B cell (primary cell): ENCODE results near the gene GPR146. TPM values are rescaled to one million over a fixed set of nuclear protein-coding genes. Genes with fewer than 3 reads are reported as not detected.

Source experiments
- ATAC-seq: fragments of 200-7000 bp; cut with Tn5 transposase; one replicate; pipeline ENCODE4 v1.10.0; 2021; ENCODE audit warnings: low read depth, mild to moderate bottlenecking, moderate number of reproducible peaks, moderate library complexity
- CTCF ChIA-PET: fragments of 350-600 bp; sonication (Branson Sonifier 250); formaldehyde crosslinking; loops from one replicate; lab custom pipeline; 2021; ENCODE audit warnings: antibody characterized with exemption, inconsistent platforms; lab: Charles Lee
- POLR2A ChIA-PET: fragments of 350-600 bp; sonication (Branson Sonifier 250); formaldehyde crosslinking; loops from one replicate; lab custom pipeline; 2021; ENCODE audit warnings: antibody characterized with exemption; lab: Charles Lee
- DNase-seq: peaks from one replicate; pipeline ENCODE4 v3.0.0; 2013
- H2AFZ ChIP-seq: 2 replicates; pipeline ENCODE4 v1.6.1; 2012; ENCODE audit warnings: mild to moderate bottlenecking, low read depth, low read length; ENCODE audit not compliant: insufficient read depth, poor library complexity, severe bottlenecking
- H3K27ac ChIP-seq, 2 donors: 1 replicate in 1 of 2; 2 replicates in 1 of 2; pipeline ENCODE4 v1.5.1; 2012 to 2013; ENCODE audit warnings: low read length in 2 of 2, mild to moderate bottlenecking in 2 of 2, moderate library complexity in 1 of 2
- H3K27me3 ChIP-seq, 4 experiments: fragments of 200-600 bp in 1 of 4; sonication (generic) in 1 of 4; replicated peaks in 1 of 4; 1 replicate in 2 of 4; 2 replicates in 2 of 4; pipeline versions ENCODE4 v1.6.1 to v1.7.0; 2013 to 2016; ENCODE audit warnings: low read length in 3 of 4, mild to moderate bottlenecking in 2 of 4, mixed read lengths in 1 of 4, moderate library complexity in 1 of 4; ENCODE audit not compliant: insufficient read depth in 4 of 4, control insufficient read depth in 3 of 4; ENCODE audit errors: control extremely low read depth in 1 of 4
- H3K36me3 ChIP-seq, 2 experiments: replicated peaks in 1 of 2; 1 replicate in 1 of 2; 2 replicates in 1 of 2; pipeline versions ENCODE4 v1.6.1 to v1.7.1; 2013; ENCODE audit warnings: low read length in 1 of 2; ENCODE audit not compliant: insufficient read depth in 2 of 2, control insufficient read depth in 1 of 2; ENCODE audit errors: control extremely low read depth in 1 of 2, extremely low read depth in 1 of 2
- H3K4me1 ChIP-seq, 2 donors: fragments of 200-600 bp in 1 of 2; sonication (generic) in 1 of 2; 1 replicate in 1 of 2; 2 replicates in 1 of 2; pipeline versions ENCODE4 v1.5.1 to v1.6.1; 2013 to 2017; ENCODE audit warnings: low read length in 2 of 2; ENCODE audit not compliant: control insufficient read depth in 2 of 2, insufficient read depth in 2 of 2
- H3K4me2 ChIP-seq: replicated peaks from 2 replicates; pipeline ENCODE3; 2012; ENCODE audit warnings: mild to moderate bottlenecking, low read depth, low read length; ENCODE audit not compliant: poor library complexity, severe bottlenecking
- H3K4me3 ChIP-seq, 5 experiments: fragments of 200-600 bp in 1 of 5; sonication (generic) in 1 of 5; 1 replicate in 3 of 5; 2 replicates in 2 of 5; pipeline versions ENCODE4 v1.5.1 to v1.7.0; 2011 to 2016; ENCODE audit warnings: low read length in 4 of 5, mild to moderate bottlenecking in 4 of 5, low read depth in 2 of 5, control low read depth in 1 of 5, moderate library complexity in 1 of 5; ENCODE audit not compliant: insufficient read depth in 1 of 5; ENCODE audit errors: control extremely low read depth in 1 of 5, extremely low read depth in 1 of 5
- H3K79me2 ChIP-seq: fragments of 200-600 bp; sonication (generic); one replicate; pipeline ENCODE4 v1.6.0; 2016; ENCODE audit warnings: low read length; ENCODE audit not compliant: control insufficient read depth, insufficient read depth
- H3K9ac ChIP-seq: fragments of 200-600 bp; sonication (generic); 2 replicates; pipeline ENCODE4 v1.6.1; 2017; ENCODE audit warnings: mild to moderate bottlenecking, low read length, moderate library complexity
- H3K9me3 ChIP-seq, 3 donors: one replicate each; pipeline versions ENCODE4 v1.6.1 to v1.7.1; 2013; ENCODE audit warnings: low read length in 2 of 3; ENCODE audit not compliant: control insufficient read depth in 2 of 3, insufficient read depth in 1 of 3; ENCODE audit errors: control extremely low read depth in 1 of 3
- H4K20me1 ChIP-seq: 2 replicates; pipeline ENCODE4 v1.6.0; 2012; ENCODE audit warnings: mild to moderate bottlenecking, low read length; ENCODE audit not compliant: insufficient read depth, control insufficient read depth, poor library complexity, severe bottlenecking
- H3K27ac Mint-ChIP-seq: one replicate; pipeline ENCODE4 v1.8.0; 2021; ENCODE audit warnings: mixed read lengths
- H3K27me3 Mint-ChIP-seq: one replicate; pipeline ENCODE4 v1.8.0; 2021; ENCODE audit warnings: mixed read lengths
- H3K4me1 Mint-ChIP-seq: one replicate; pipeline ENCODE4 v1.8.0; 2021; ENCODE audit warnings: mixed read lengths
- H3K4me3 Mint-ChIP-seq: one replicate; pipeline ENCODE4 v1.8.0; 2021; ENCODE audit warnings: mixed read lengths
- H3K9me3 Mint-ChIP-seq: one replicate; pipeline ENCODE4 v1.8.0; 2022; ENCODE audit warnings: mixed read lengths; ENCODE audit not compliant: insufficient read depth
- EZH2 ChIP-seq: IDR thresholded peaks from 2 replicates; pipeline ENCODE4 v1.6.1; 2012; ENCODE audit warnings: borderline replicate concordance, low read depth, mild to moderate bottlenecking, moderate library complexity, low read length; ENCODE audit not compliant: insufficient read depth, poor library complexity, severe bottlenecking
- WGBS: methylation state at CpG from one replicate; pipeline ENCODE4 v1.1.5; 2013; ENCODE audit warnings: missing lambda C conversion rate; ENCODE audit not compliant: insufficient coverage; 5-methylcytosine and 5-hydroxymethylcytosine counted together
- intact Hi-C: fragments of 100-400 bp; cut with micrococcal nuclease; formaldehyde crosslinking; loops from one replicate; pipeline ENCODE4 v1.10.0; 2022
- polyA plus RNA-seq: library from polyadenylated mRNA; depleted of rRNA; stranded (reverse); fragments of >200 nt; gene quantifications from 2 replicates; pipeline ENCODE4 v1.2.3, GENCODE V29; 2012
- total RNA-seq, 2 donors: library from RNA; stranded (reverse); fragments of 120-200 nt in 1 of 2; gene quantifications; 1 replicate in 1 of 2; 2 replicates in 1 of 2; pipeline versions ENCODE4 v1.2.3 to v1.2.4, GENCODE V29; 2013 to 2022
- TF ChIP-seq, protein P1 (sequence below): fragments of 200-600 bp; IDR thresholded peaks from one replicate; pipeline ENCODE4 v1.8.0; 2022; ENCODE audit warnings: antibody characterized with exemption, mild to moderate bottlenecking

GPR146 gene
- total and polyA plus RNA-seq, 2 donors (not counting 1 experiment from before 2014, with no cell fraction given) = 4.2 to 45.4 TPM

- Histone ChIP-seq H3K4me1 (peaks cover 67 to 80% of the 10 kb centered on the region in 2 donors), H3K27me3 (peaks cover 0 to 4% (median 1%) of the 10 kb centered on the region in 4 experiments), H4K20me1 (peaks cover 34% of the 10 kb centered on the region), H3K4me3 (peak overlapping the region in 4 of 5 experiments; percentile 50 to 65 (median 58)), H3K9me3 (peaks cover 0 to 18% (median 0%) of the 10 kb centered on the region in 3 donors), H3K9ac (peak overlapping the region; percentile 75), H3K27ac (peak overlapping the region; percentile 34 to 56), H3K36me3 (peaks cover 0 to 8% of the 10 kb centered on the region in 2 experiments), H2AFZ (peak overlapping the region; percentile 72), H3K79me2 (peaks cover 36% of the 10 kb centered on the region), H3K4me2 (peak overlapping the region; percentile 97)
- peaks cover 3% of the 10 kb centered on the region for H3K27me3 Mint-ChIP-seq
- CTCF ChIA-PET = interaction anchor here (0.7 to 1.4 kb wide), 3 partner anchors 34 to 59 kb away, joined by 3 to 5 read pairs (median 3); no protein-coding TSS in a partner anchor
- no peak for TF ChIP-seq EZH2
- TF ChIP-seq, protein P1, sequence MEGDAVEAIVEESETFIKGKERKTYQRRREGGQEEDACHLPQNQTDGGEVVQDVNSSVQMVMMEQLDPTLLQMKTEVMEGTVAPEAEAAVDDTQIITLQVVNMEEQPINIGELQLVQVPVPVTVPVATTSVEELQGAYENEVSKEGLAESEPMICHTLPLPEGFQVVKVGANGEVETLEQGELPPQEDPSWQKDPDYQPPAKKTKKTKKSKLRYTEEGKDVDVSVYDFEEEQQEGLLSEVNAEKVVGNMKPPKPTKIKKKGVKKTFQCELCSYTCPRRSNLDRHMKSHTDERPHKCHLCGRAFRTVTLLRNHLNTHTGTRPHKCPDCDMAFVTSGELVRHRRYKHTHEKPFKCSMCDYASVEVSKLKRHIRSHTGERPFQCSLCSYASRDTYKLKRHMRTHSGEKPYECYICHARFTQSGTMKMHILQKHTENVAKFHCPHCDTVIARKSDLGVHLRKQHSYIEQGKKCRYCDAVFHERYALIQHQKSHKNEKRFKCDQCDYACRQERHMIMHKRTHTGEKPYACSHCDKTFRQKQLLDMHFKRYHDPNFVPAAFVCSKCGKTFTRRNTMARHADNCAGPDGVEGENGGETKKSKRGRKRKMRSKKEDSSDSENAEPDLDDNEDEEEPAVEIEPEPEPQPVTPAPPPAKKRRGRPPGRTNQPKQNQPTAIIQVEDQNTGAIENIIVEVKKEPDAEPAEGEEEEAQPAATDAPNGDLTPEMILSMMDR = no peak
- ATAC-seq (no peak), DNase-seq (peak; percentile 53)
- no peaks in the 10 kb centered on the region for H3K9me3 Mint-ChIP-seq
- H3K27ac Mint-ChIP-seq = peak overlapping the region; percentile 84
- POLR2A ChIA-PET = interaction anchor here (1.2 to 2.3 kb wide), 3 partner anchors 17 to 39 kb away, joined by 3 to 7 read pairs (median 5); partner anchors contain the start of gene GPR146
- peaks cover 69% of the 10 kb centered on the region for H3K4me1 Mint-ChIP-seq
- 39% methylated on average over 69 of the region's 69 CpGs for WGBS
- intact Hi-C loops = loop anchor here (1.0 to 2.0 kb wide), 4 partner anchors 23 to 133 kb away; partner anchors contain the start of gene ZFAND2A
- peak overlapping the region; percentile 94 for H3K4me3 Mint-ChIP-seq
Observed at GRCh38 chr7:1027242-1028043, 16.9 kb upstream of the GPR146 start.
